ENCODE measurements around the gene FCRL4.

DNA sequence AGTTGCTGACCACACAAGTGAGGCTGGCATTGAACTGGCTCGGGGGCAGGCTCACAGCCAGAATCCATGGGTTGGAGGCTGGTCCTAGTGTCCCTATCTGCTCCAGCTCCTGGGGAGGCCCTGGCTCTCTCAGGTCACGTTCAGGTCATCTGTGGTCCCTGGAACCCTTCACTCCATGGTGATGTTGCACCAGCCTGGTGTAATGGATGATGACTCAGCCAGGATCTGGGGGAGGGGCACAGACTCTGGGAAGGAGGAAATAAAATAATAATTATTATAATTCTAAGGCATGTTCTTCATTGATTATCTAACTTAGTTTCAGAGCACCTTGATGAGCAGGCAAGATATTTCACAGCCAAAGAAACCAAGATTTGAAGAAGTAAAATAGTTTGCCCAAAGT is 26.6 kb upstream of the FCRL4 start:
- TF ChIP-seq EZH2phosphoT487 (IDR thresholded peaks at IDR 0.05; ENCODE audit: insufficient read depth, low read depth) = no peak
- no peak for TF ChIP-seq EZH2 (IDR thresholded peaks at IDR 0.05; ENCODE audit: insufficient read depth, poor library complexity, severe bottlenecking)
